Adrenal gland (tissue), 5 donors: ENCODE measurements around the gene OVAAL.

Source experiments
- CTCF ChIP-seq, 6 experiments: fragments of 450-650 bp in 4 of 6; fragments of 200-600 bp in 2 of 6; sonication (generic) in 1 of 6; IDR thresholded peaks; 1 replicate in 5 of 6; 2 replicates in 1 of 6; pipeline versions ENCODE4 v1.5.1 to v1.8.0; 2016 to 2021; ENCODE audit warnings: antibody characterized with exemption in 6 of 6, mild to moderate bottlenecking in 2 of 6, moderate library complexity in 1 of 6
- POLR2A ChIP-seq, 2 donors: fragments of 450-650 bp; IDR thresholded peaks; one replicate each; pipeline ENCODE4 v1.6.1; 2017; ENCODE audit warnings: antibody characterized with exemption in 2 of 2, mild to moderate bottlenecking in 2 of 2, moderate library complexity in 1 of 2
- donor health status: DM: no; HTN: no; CAD: no.

GRCh38 chr1:180609643-180610555, 51.1 kb downstream of the OVAAL start:
- no peak for TF ChIP-seq POLR2A (IDR thresholded peaks at IDR 0.05)
- no peak for TF ChIP-seq CTCF (IDR thresholded peaks at IDR 0.05)
